Measurements from ENCODE around the gene SYNDIG1L.

- TF ChIP-seq CTCF (IDR thresholded peaks at IDR 0.05; ENCODE audit: low read depth, low read length, missing input control): no peak
- TF ChIP-seq NR2F2 (IDR thresholded peaks at IDR 0.05): no peak
- TF ChIP-seq ATF3 (IDR thresholded peaks at IDR 0.05): no peak
- TF ChIP-seq FOXA1 (IDR thresholded peaks at IDR 0.05): no peak
- TF ChIP-seq REST (IDR thresholded peaks at IDR 0.05): no peak
Observed at GRCh38 chr14:74408870-74409269, 17.1 kb downstream of the SYNDIG1L start.
